Naive thymus-derived CD4-positive, alpha-beta T cell (primary cell): ENCODE data around the gene TMEM116. TPM values are rescaled to one million over a fixed set of nuclear protein-coding genes. Genes with fewer than 3 reads are reported as not detected.
"Not testable (repeated sequence)": the region's sequence is repeated elsewhere in the genome, so short reads cannot be mapped to it uniquely, and the experiment has no call there.

Source experiments
- ATAC-seq: fragments of 150-1000 bp; cut with Tn5 transposase; 2 replicates; pipeline ENCODE4 v1.10.0; 2021; ENCODE audit warnings: mild to moderate bottlenecking, moderate library complexity
- CTCF ChIA-PET: fragments of 350-600 bp; sonication (Branson Sonifier 250); formaldehyde crosslinking; loops from one replicate; lab custom pipeline; 2021; ENCODE audit warnings: antibody characterized with exemption; lab: Charles Lee
- POLR2A ChIA-PET: fragments of 350-600 bp; sonication (Branson Sonifier 250); formaldehyde crosslinking; loops from one replicate; lab custom pipeline; 2021; ENCODE audit warnings: antibody characterized with exemption, inconsistent platforms; lab: Charles Lee
- DNase-seq, 9 donors: peaks; one replicate each; pipeline versions ENCODE4 v3.0.0 to v3.0.0-alpha.2; 2020 to 2022; ENCODE audit warnings: mixed read lengths in 1 of 9
- H3K27ac ChIP-seq: one replicate; pipeline ENCODE4 v1.7.0; 2013; ENCODE audit warnings: mild to moderate bottlenecking, low read depth, low read length, moderate library complexity
- H3K27me3 ChIP-seq, 2 donors: one replicate each; pipeline ENCODE4 v1.7.0; 2013; ENCODE audit warnings: low read length in 2 of 2, mild to moderate bottlenecking in 2 of 2, moderate library complexity in 2 of 2; ENCODE audit not compliant: control insufficient read depth in 2 of 2, insufficient read depth in 2 of 2
- H3K36me3 ChIP-seq, 3 experiments: 1 replicate in 2 of 3; 2 replicates in 1 of 3; pipeline ENCODE4 v1.7.0; 2013; ENCODE audit warnings: low read length in 3 of 3, mild to moderate bottlenecking in 3 of 3, moderate library complexity in 1 of 3; ENCODE audit not compliant: insufficient read depth in 3 of 3, control insufficient read depth in 2 of 3
- H3K4me1 ChIP-seq, 2 donors: one replicate each; pipeline ENCODE4 v1.7.0; 2013; ENCODE audit warnings: low read length in 2 of 2, mild to moderate bottlenecking in 2 of 2, moderate library complexity in 1 of 2; ENCODE audit not compliant: control insufficient read depth in 2 of 2, insufficient read depth in 2 of 2
- H3K4me3 ChIP-seq: 2 replicates; pipeline ENCODE4 v1.7.0; 2013; ENCODE audit warnings: mild to moderate bottlenecking, low read length
- H3K9me3 ChIP-seq, 3 experiments: 1 replicate in 2 of 3; 2 replicates in 1 of 3; pipeline ENCODE4 v1.7.0; 2013; ENCODE audit warnings: low read length in 3 of 3; ENCODE audit not compliant: control insufficient read depth in 2 of 3
- H3K27ac Mint-ChIP-seq, 9 donors: one replicate each; pipeline ENCODE4 v1.8.0; 2020 to 2022; ENCODE audit warnings: mixed read lengths in 9 of 9, mild to moderate bottlenecking in 8 of 9, moderate library complexity in 5 of 9, inconsistent platforms in 2 of 9
- H3K27me3 Mint-ChIP-seq, 5 donors: one replicate each; pipeline ENCODE4 v1.8.0; 2021 to 2022; ENCODE audit warnings: mixed read lengths in 5 of 5, mild to moderate bottlenecking in 1 of 5
- H3K36me3 Mint-ChIP-seq, 5 donors: one replicate each; pipeline ENCODE4 v1.8.0; 2020 to 2022; ENCODE audit warnings: mixed read lengths in 5 of 5, mild to moderate bottlenecking in 3 of 5, inconsistent platforms in 1 of 5
- H3K4me1 Mint-ChIP-seq, 7 donors: one replicate each; pipeline ENCODE4 v1.8.0; 2020 to 2022; ENCODE audit warnings: mixed read lengths in 7 of 7, mild to moderate bottlenecking in 3 of 7, inconsistent platforms in 1 of 7
- H3K4me3 Mint-ChIP-seq, 10 donors: one replicate each; pipeline ENCODE4 v1.8.0; 2020 to 2022; ENCODE audit warnings: mild to moderate bottlenecking in 10 of 10, mixed read lengths in 10 of 10, moderate library complexity in 6 of 10, inconsistent platforms in 2 of 10
- H3K9me3 Mint-ChIP-seq, 11 donors: one replicate each; pipeline ENCODE4 v1.8.0; 2020 to 2022; ENCODE audit warnings: mixed read lengths in 11 of 11, mild to moderate bottlenecking in 4 of 11, inconsistent platforms in 1 of 11, moderate library complexity in 1 of 11
- intact Hi-C, 2 donors: fragments of 100-400 bp; cut with micrococcal nuclease; formaldehyde crosslinking; loops; one replicate each; pipeline ENCODE4 v1.15.1; 2023
- polyA plus RNA-seq, 2 donors: library from polyadenylated mRNA; unstranded; fragments of 300-500 nt; fragmentation: Illumina TruSeq; gene quantifications; one replicate each; pipeline ENCODE4 v1.2.3, GENCODE V29; 2021
- total RNA-seq, 6 experiments: library from RNA in 5 of 6; stranded (reverse) in 5 of 6; gene quantifications; 1 replicate in 5 of 6; 2 replicates in 1 of 6; pipeline ENCODE4 v1.2.3 and lab custom pipeline; 2021 to 2026

TMEM116 gene
- total and polyA plus RNA-seq, 7 experiments from 2014 or later = 8.7 to 29.3 (median 20.1) TPM

DNA sequence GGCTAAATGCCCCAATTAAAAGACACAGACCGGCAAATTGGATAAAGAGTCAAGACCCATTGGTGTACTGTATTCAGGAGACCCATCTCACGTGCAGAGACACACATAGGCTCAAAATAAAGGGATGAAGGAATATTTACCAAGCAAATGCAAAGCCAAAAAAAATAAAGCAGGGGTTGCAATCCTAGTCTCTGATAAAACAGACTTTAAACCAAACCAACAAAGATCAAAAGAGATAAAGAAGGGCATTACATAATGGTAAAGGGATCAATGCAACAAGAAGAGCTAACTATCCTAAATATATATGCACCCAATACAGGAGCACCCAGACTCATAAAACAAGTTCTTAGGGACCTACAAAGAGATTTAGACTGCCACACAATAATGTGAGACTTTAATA, 53.4 kb downstream of the TMEM116 start:
- DNase-seq, H3K4me1 ChIP-seq, H3K27ac Mint-ChIP-seq, H3K27me3 Mint-ChIP-seq, H3K9me3 ChIP-seq, POLR2A ChIA-PET, H3K27me3 ChIP-seq, CTCF ChIA-PET, H3K36me3 ChIP-seq, H3K4me3 ChIP-seq, ATAC-seq, intact Hi-C loops, H3K27ac ChIP-seq, H3K4me3 Mint-ChIP-seq: not testable (repeated sequence)
- Mint-ChIP-seq H3K36me3 (peaks cover 26 to 79% (median 71%) of the 10 kb centered on the region in 5 donors), H3K4me1 (peaks cover 4 to 24% (median 11%) of the 10 kb centered on the region in 7 donors), H3K9me3 (peaks cover 5 to 54% (median 15%) of the 10 kb centered on the region in 11 donors)

GRCh38 chr12:111957224-111957623, 55.7 kb downstream of the TMEM116 start:
- POLR2A ChIA-PET, H3K36me3 ChIP-seq, CTCF ChIA-PET, H3K4me3 ChIP-seq, H3K27ac Mint-ChIP-seq, H3K27me3 Mint-ChIP-seq, H3K9me3 ChIP-seq, H3K27me3 ChIP-seq, DNase-seq, H3K27ac ChIP-seq, H3K4me3 Mint-ChIP-seq, intact Hi-C loops, ATAC-seq, H3K4me1 ChIP-seq: not testable (repeated sequence)
- peaks cover 22 to 79% (median 65%) of the 10 kb centered on the region in 5 donors for H3K36me3 Mint-ChIP-seq
- H3K4me1 Mint-ChIP-seq = peaks cover 9 to 30% (median 16%) of the 10 kb centered on the region in 7 donors
- peaks cover 5 to 55% (median 15%) of the 10 kb centered on the region in 11 donors for H3K9me3 Mint-ChIP-seq

- Histone ChIP-seq H3K4me1 (peaks cover 8 to 13% of the 10 kb centered on the region in 2 donors), H3K4me3 (no peak overlapping the region), H3K27me3 (no peaks in the 10 kb centered on the region), H3K27ac (no peak overlapping the region), H3K9me3 (peaks cover 0 to 8% (median 0%) of the 10 kb centered on the region in 3 experiments), H3K36me3 (peaks cover 0 to 9% (median 0%) of the 10 kb centered on the region in 3 experiments)
- POLR2A ChIA-PET = interaction anchor here (2.6 kb wide), 1 partner anchor 58 kb away, joined by 7 read pairs; the partner anchor contains the start of genes ERP29 and TMEM116
- Mint-ChIP-seq H3K27me3 (no peaks in the 10 kb centered on the region), H3K27ac (no peak overlapping the region), H3K9me3 (peaks cover 5 to 39% (median 9%) of the 10 kb centered on the region in 11 donors), H3K4me1 (peaks cover 23 to 45% (median 32%) of the 10 kb centered on the region in 7 donors), H3K36me3 (peaks cover 16 to 63% (median 51%) of the 10 kb centered on the region in 5 donors), H3K4me3 (no peak overlapping the region)
- ATAC-seq = no peak
- CTCF ChIA-PET = interaction anchor here (0.7 kb wide), 1 partner anchor 60 kb away, joined by 3 read pairs; no protein-coding TSS in a partner anchor
- DNase-seq = no peak
- intact Hi-C loops = no loop called here
Observed at GRCh38 chr12:111954969-111955368, 58.0 kb downstream of the TMEM116 start.

- no peak overlapping the region for H3K4me3 Mint-ChIP-seq
- H3K4me1 ChIP-seq = peaks cover 11 to 13% of the 10 kb centered on the region in 2 donors
- DNase-seq (no peak), ATAC-seq (no peak)
- intact Hi-C loops = no loop called here
- ChIA-PET POLR2A (interaction anchor here (0.7 to 1.3 kb wide), 3 partner anchors 40 to 62 kb away, joined by 3 to 5 read pairs (median 4); no protein-coding TSS in a partner anchor), CTCF (no interaction called here)
- peak overlapping the region in 4 of 9 donors; percentile 16 to 68 (median 26) for H3K27ac Mint-ChIP-seq
- H3K9me3 ChIP-seq = peaks cover 0 to 8% (median 0%) of the 10 kb centered on the region in 3 experiments
- no peaks in the 10 kb centered on the region for H3K27me3 ChIP-seq
- H3K9me3 Mint-ChIP-seq = peaks cover 0 to 25% (median 3%) of the 10 kb centered on the region in 11 donors
- H3K27me3 Mint-ChIP-seq = no peaks in the 10 kb centered on the region
- H3K4me1 Mint-ChIP-seq = peaks cover 15 to 46% (median 33%) of the 10 kb centered on the region in 7 donors
- no peak overlapping the region for H3K27ac ChIP-seq
- peaks cover 6 to 49% (median 36%) of the 10 kb centered on the region in 5 donors for H3K36me3 Mint-ChIP-seq
- no peak overlapping the region for H3K4me3 ChIP-seq
- peaks cover 0 to 9% (median 0%) of the 10 kb centered on the region in 3 experiments for H3K36me3 ChIP-seq
Observed at GRCh38 chr12:111953455-111953854, 59.5 kb downstream of the TMEM116 start.

- Mint-ChIP-seq H3K9me3 (peaks cover 0 to 23% (median 3%) of the 10 kb centered on the region in 11 donors), H3K27ac (peak overlapping the region in 8 of 9 donors; percentile 1 to 91 (median 42)), H3K4me1 (peaks cover 15 to 51% (median 36%) of the 10 kb centered on the region in 7 donors), H3K36me3 (peaks cover 4 to 50% (median 35%) of the 10 kb centered on the region in 5 donors)
- H3K27me3 ChIP-seq, H3K27ac ChIP-seq, H3K9me3 ChIP-seq, H3K27me3 Mint-ChIP-seq, intact Hi-C loops, H3K36me3 ChIP-seq, DNase-seq, H3K4me3 Mint-ChIP-seq, H3K4me3 ChIP-seq, ATAC-seq: not testable (repeated sequence)
- POLR2A ChIA-PET = interaction anchor here (2.8 kb wide), 1 partner anchor 61 kb away, joined by 12 read pairs; the partner anchor contains the start of genes ERP29 and TMEM116
- peaks cover 11 to 13% of the 10 kb centered on the region in 2 donors for H3K4me1 ChIP-seq
- CTCF ChIA-PET = interaction anchor here (0.7 kb wide), 1 partner anchor 17 kb away, joined by 4 read pairs; no protein-coding TSS in a partner anchor
Observed at GRCh38 chr12:111952084-111952787, 60.7 kb downstream of the TMEM116 start.

GRCh38 chr12:111950961-111951676, 61.8 kb downstream of the TMEM116 start:
- DNase-seq = peak in 6 of 9 donors; percentile 21 to 48 (median 24)
- peaks cover 20 to 60% (median 44%) of the 10 kb centered on the region in 7 donors for H3K4me1 Mint-ChIP-seq
- H3K27ac ChIP-seq = not testable (repeated sequence)

More at GRCh38 chr12:111950961-111951676, 61.8 kb downstream of the TMEM116 start:
- CTCF ChIA-PET = interaction anchor here (0.7 to 1.5 kb wide), 2 partner anchors 15 to 62 kb away, joined by 4 read pairs; partner anchors contain the start of genes ERP29 and TMEM116
- not testable (repeated sequence) for H3K36me3 ChIP-seq, H3K4me3 ChIP-seq, H3K27me3 Mint-ChIP-seq, H3K27me3 ChIP-seq, H3K9me3 ChIP-seq
- peaks cover 0 to 22% (median 2%) of the 10 kb centered on the region in 11 donors for H3K9me3 Mint-ChIP-seq
- peak; percentile 63 for ATAC-seq
- H3K27ac Mint-ChIP-seq = peak overlapping the region in 8 of 9 donors; percentile 40 to 91 (median 64)
- intact Hi-C loops = loop anchor here in 1 of 2 donors (1.0 kb wide), 1 partner anchor 43 kb away; no protein-coding TSS in a partner anchor
- POLR2A ChIA-PET = interaction anchor here (1.0 to 2.8 kb wide), 2 partner anchors 62 to 65 kb away, joined by 4 to 12 read pairs; partner anchors contain the start of genes ERP29 and TMEM116
- H3K4me3 Mint-ChIP-seq = peak overlapping the region in 8 of 10 donors; percentile 8 to 53 (median 40)
- H3K36me3 Mint-ChIP-seq = peaks cover 4 to 44% (median 28%) of the 10 kb centered on the region in 5 donors
- H3K4me1 ChIP-seq = peaks cover 12 to 13% of the 10 kb centered on the region in 2 donors
